SK-N-MC (cell line): Measurements from ENCODE around the gene SEZ6.
A peak's percentile ranks its signal among the peaks of the same experiment; 100 is the strongest.

Experiments used
- EZH2 ChIP-seq: fragments of 200-600 bp; sonication (generic); IDR thresholded peaks from one replicate; pipeline ENCODE4 v1.6.1; 2017; ENCODE audit warnings: antibody characterized with exemption
- POLR2AphosphoS5 ChIP-seq: IDR thresholded peaks from 2 replicates; pipeline ENCODE4 v1.6.1; 2012; ENCODE audit warnings: mild to moderate bottlenecking, low read depth, low read length, borderline replicate concordance

- no peak for TF ChIP-seq EZH2
- TF ChIP-seq POLR2AphosphoS5, result 0 out of 2 replicates have a peak, but pooled peaks have one; percentile 14
Observed at GRCh38 chr17:28949185-28950016, 56.4 kb downstream of the SEZ6 start.
